SK-N-SH (cell line): ENCODE data around the gene KLHL21. TPM values are rescaled to one million over a fixed set of nuclear protein-coding genes. Genes with fewer than 3 reads are reported as not detected.

Source experiments
- polyA plus RNA-seq, 3 experiments: library from polyadenylated mRNA; depleted of rRNA; stranded (reverse); fragments of >200 nt; gene quantifications; 2 replicates each; pipeline ENCODE4 v1.2.3, GENCODE V29; 2012
- small RNA-seq, 7 experiments: library from RNA; depleted of rRNA; stranded (forward); fragments of <200 nt; gene quantifications; one replicate each; pipeline ENCODE3, GENCODE V24; 2012

KLHL21 gene
- polyA plus RNA-seq, 1 of the 3 experiments (the other 2 are of a cell fraction) = 12.5 TPM

Small RNA genes within 50 kb of the gene (small RNA-seq; reads per million reads assigned to genes)
- 0 reads per million in 7 experiments for gene RNU6-731P

Other genes starting within 250 kb of the KLHL21 start
- gene ACOT7, start 209.1 kb downstream of the KLHL21 start, polyA plus RNA-seq (2012; rRNA removed) = 225 and 289 TPM in 2 replicates
- gene HES2, start 182.9 kb downstream of the KLHL21 start, polyA plus RNA-seq (2012; rRNA removed) = 0.03 TPM in 2 replicates
- 0.13 and 0.33 TPM in 2 replicates for gene ESPN, start 178.1 kb downstream of the KLHL21 start, polyA plus RNA-seq (2012; rRNA removed)
- 20.8 TPM in 2 replicates for gene TNFRSF25, start 136.7 kb downstream of the KLHL21 start, polyA plus RNA-seq (2012; rRNA removed)
- 14.7 and 14.9 TPM in 2 replicates for gene PLEKHG5, start 111.2 kb downstream of the KLHL21 start, polyA plus RNA-seq (2012; rRNA removed)
- 7.1 and 7.9 TPM in 2 replicates for gene NOL9, start 48.4 kb downstream of the KLHL21 start, polyA plus RNA-seq (2012; rRNA removed)
- not detected in 2 replicates for gene TAS1R1, start 47.6 kb downstream of the KLHL21 start, polyA plus RNA-seq (2012; rRNA removed)
- gene ZBTB48, start 22.9 kb downstream of the KLHL21 start, polyA plus RNA-seq (2012; rRNA removed) = 28.8 and 31.2 TPM in 2 replicates
- 6.5 and 8.5 TPM in 2 replicates for gene PHF13, start 10.9 kb upstream of the KLHL21 start, polyA plus RNA-seq (2012; rRNA removed)
- gene THAP3, start 22.0 kb upstream of the KLHL21 start, polyA plus RNA-seq (2012; rRNA removed) = 10.0 and 11.1 TPM in 2 replicates
- 35.5 and 38.2 TPM in 2 replicates for gene DNAJC11, start 98.9 kb upstream of the KLHL21 start, polyA plus RNA-seq (2012; rRNA removed)
- 44.1 and 63.1 TPM in 2 replicates for gene CAMTA1, start 182.6 kb upstream of the KLHL21 start, polyA plus RNA-seq (2012; rRNA removed)